ENCODE data around the gene GLB1L3.

Gene GLB1L3, protein sequence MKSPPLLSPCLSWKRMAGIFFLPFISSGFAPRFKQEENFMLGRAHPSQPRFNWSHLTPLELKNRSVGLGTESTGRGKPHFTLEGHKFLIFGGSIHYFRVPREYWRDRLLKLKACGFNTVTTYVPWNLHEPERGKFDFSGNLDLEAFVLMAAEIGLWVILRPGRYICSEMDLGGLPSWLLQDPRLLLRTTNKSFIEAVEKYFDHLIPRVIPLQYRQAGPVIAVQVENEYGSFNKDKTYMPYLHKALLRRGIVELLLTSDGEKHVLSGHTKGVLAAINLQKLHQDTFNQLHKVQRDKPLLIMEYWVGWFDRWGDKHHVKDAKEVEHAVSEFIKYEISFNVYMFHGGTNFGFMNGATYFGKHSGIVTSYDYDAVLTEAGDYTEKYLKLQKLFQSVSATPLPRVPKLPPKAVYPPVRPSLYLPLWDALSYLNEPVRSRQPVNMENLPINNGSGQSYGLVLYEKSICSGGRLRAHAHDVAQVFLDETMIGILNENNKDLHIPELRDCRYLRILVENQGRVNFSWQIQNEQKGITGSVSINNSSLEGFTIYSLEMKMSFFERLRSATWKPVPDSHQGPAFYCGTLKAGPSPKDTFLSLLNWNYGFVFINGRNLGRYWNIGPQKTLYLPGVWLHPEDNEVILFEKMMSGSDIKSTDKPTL

GRCh38 chr11:134275534-134276395 is at the start of gene GLB1L3:
Gene GLB1L3 (plus strand): TSS chr11:134276379. CDS start chr11:134276741, 362 bp downstream.
- no peak for FAIRE-seq

DNA sequence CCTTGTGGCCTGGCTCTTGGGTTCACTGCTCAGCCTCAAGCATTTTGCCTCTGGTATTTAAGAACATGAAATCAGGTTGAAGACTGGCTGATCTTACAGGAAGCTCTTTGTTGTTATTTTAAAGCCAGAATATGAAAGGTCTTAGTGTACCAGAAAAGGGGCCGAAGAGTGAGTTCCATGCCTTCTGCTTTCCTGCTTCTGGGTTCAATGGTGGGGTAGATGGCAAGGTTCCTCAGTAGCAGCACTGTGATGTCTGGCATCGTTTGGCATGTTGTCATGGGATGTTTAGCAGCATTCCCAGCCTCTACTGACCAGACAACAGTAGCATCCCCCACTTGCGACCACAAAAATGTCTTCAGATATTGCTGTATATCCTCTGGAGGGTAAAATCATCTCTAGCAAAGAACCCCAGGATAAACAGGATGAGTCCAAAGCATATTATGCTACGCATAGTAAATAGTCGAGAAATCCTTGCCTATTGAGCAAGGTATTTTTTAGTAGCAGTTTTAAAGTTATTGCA is 49.3 kb upstream of the GLB1L3 start:
- no peak for DNase-seq (ENCODE audit: insufficient read length, low spot score)
- FAIRE-seq, result no peak

More at GRCh38 chr11:134275534-134276395, at the start of gene GLB1L3:
- DNase-seq (ENCODE audit: insufficient read length, low spot score), result no peak

- FAIRE-seq (peak; percentile 97), DNase-seq (ENCODE audit: insufficient read length, low spot score) (peak; percentile 54)
Observed at GRCh38 chr11:134228625-134229024, 47.6 kb upstream of the GLB1L3 start.

DNA sequence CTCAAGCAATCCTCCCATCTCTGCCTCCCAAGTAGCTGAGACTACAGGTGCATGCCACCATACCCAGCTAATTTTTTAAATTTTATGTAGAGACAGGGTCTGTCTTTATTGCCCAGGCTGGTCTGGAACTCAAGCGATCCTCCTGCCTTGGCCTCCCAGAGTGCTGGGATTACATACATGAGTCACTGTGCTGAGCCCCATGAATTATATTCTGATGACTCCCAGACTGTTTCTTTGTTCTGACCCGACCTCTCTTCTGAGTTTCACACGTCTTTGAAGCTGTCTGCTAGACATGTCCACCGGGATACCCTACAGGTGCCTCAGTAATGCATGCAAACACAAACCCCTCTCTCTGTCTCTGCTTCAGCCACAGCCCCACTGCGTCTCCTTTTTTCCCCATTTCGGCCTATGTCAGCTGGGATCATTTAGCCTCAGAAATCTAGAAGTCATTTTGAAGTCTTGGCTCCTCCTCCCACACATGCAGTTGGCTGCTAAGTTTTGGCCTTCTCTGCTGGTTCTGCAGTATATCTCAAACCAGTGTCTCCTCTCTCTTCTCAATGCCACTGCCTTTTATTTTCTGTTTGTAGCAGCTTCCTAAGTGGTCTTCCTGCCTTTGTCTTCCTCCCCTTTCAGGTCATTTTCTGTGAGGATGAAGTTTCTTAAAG is 46.9 kb upstream of the GLB1L3 start:
- DNase-seq (ENCODE audit: insufficient read length, low spot score), result no peak
- FAIRE-seq, result no peak

DNA sequence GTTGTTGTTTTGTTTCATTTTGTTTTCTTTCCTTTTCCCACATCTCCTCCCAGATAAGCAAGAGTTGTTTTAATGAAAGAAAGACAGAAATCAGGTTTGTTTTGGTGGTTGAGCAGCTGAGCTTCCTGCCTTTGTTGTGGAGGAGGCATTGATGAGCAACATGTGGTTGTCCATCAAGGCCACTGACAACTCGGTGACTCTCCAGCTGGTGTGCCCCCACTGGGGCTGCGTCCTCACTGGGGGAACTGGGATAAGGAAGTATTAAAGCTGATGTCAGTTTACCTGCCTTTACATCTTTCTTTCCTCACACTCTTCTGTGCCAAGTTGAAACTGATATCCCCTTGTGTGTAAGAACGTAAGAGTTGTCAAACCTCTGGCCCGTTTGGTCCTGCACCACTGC is 45.8 kb upstream of the GLB1L3 start:
- DNase-seq (ENCODE audit: insufficient read length, low spot score), result no peak
- FAIRE-seq, result no peak

DNA sequence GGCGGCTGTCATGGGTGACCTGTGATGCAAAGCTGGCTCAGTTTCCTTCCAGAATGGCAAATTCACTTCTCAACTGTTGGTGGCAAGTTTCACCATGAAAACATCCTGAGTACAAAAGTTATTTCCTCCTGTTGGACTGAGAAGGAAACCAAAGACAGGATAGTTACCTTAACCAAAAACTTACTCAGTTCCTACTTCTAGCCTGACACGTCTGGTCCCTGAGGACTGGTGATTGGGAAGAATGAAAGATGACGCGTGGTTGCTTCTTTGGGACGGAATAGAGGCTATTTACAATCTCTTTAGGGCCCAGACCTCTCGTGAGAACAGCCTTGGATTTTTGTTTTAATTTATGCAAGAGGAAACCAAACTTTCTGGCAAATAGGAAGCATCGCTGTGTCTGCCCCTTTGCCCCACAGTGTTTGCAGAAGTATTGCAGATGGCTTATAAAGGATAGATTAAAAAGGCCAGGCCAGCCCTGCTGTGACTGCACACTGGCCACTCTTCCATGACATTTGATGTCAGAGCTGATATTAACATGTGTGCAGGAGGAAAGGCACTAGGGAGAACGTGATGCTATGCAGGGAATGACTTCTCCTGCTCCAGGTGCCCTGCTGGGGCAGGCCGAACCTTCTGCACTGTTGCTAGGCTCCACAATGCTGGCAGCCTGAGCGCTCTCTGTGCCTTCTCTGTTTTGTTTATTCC is 44.1 kb upstream of the GLB1L3 start:
- DNase-seq (ENCODE audit: insufficient read length, low spot score) (no peak), FAIRE-seq (peak; percentile 71)

GRCh38 chr11:134233729-134234179 is 42.4 kb upstream of the GLB1L3 start:
- FAIRE-seq (no peak), DNase-seq (ENCODE audit: insufficient read length, low spot score) (no peak)

- no peak for DNase-seq (ENCODE audit: insufficient read length, low spot score)
- FAIRE-seq, result no peak
Observed at GRCh38 chr11:134235399-134235798, 40.8 kb upstream of the GLB1L3 start.

- DNase-seq (ENCODE audit: insufficient read length, low spot score) (no peak), FAIRE-seq (no peak)
Observed at GRCh38 chr11:134236834-134237556, 39.2 kb upstream of the GLB1L3 start.

DNA sequence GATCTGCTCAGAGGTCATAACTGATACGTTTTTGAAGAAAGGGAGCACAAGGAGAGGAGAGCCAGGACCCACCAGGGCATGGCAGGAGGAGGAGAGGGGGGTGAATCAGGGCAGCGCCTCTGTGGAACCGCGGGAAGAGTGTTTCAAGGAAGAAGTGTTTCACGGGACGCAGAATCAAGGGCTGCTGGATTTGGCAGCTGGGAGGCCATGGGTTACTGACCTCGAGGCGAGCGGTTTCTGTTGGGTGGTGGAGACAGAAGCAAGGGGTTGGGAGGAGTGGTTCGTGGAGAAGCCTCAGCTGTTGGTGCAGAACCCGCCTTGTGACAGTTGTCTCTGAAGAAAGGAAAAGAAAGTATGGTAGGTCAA is 38.6 kb upstream of the GLB1L3 start:
- FAIRE-seq, result no peak
- DNase-seq (ENCODE audit: insufficient read length, low spot score), result no peak

GRCh38 chr11:134238956-134239355 is 37.2 kb upstream of the GLB1L3 start:
- FAIRE-seq (no peak), DNase-seq (ENCODE audit: insufficient read length, low spot score) (no peak)

- DNase-seq (ENCODE audit: insufficient read length, low spot score) (no peak), FAIRE-seq (no peak)
Observed at GRCh38 chr11:134240592-134240991, 35.6 kb upstream of the GLB1L3 start.

GRCh38 chr11:134242376-134242775 is 33.8 kb upstream of the GLB1L3 start:
- no peak for FAIRE-seq
- DNase-seq (ENCODE audit: insufficient read length, low spot score), result no peak

GRCh38 chr11:134243913-134244312 is 32.3 kb upstream of the GLB1L3 start:
- DNase-seq (ENCODE audit: insufficient read length, low spot score), result no peak
- FAIRE-seq, result no peak

- peak; percentile 23 for FAIRE-seq
Observed at GRCh38 chr11:134244593-134244992, 31.6 kb upstream of the GLB1L3 start.

GRCh38 chr11:134245434-134245833 is 30.7 kb upstream of the GLB1L3 start:
- DNase-seq (ENCODE audit: insufficient read length, low spot score) (no peak), FAIRE-seq (no peak)

More at GRCh38 chr11:134244593-134244992, 31.6 kb upstream of the GLB1L3 start:
- DNase-seq (ENCODE audit: insufficient read length, low spot score), result peak; percentile 28

DNA sequence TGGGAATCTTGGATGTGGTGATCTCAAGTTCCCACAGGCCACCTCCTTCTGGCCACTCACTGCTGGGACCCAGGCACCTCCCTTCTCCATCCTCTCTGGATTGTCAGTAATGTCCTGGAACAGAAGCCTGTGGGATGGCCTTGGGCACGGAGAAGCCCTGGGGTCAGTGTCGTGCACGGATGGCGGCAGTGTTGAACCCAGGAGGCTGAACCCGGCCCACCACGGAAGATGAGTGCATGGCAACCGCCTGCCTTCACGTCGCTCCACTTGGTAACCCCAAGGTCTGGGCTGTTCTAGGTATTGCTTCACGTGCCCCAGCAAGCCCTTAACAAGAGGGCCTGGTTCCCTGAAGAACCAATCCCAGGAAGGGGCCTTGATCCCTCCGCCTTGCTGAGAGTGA is 30.1 kb upstream of the GLB1L3 start:
- DNase-seq (ENCODE audit: insufficient read length, low spot score) (no peak), FAIRE-seq (no peak)

DNA sequence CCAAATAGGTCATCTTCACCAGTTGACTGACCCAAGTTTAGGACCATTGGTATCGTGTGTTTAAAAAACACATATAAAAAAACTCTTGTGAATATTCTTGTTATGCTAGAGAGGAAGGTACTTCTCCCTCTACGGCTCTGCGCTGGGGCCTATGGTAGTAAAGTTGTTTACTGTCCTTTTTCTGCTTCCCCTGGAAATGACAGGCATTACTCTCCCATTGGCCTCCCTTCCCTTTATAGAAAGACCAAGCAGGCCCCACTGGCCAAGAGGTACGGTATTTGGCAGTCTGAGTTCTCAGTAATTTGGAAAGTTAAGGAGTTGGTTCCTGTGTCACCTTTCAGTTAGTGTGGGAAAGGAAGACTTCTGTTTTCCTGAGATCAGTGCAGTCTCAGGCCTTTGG is 29.5 kb upstream of the GLB1L3 start:
- DNase-seq (ENCODE audit: insufficient read length, low spot score), result no peak

GRCh38 chr11:134248910-134249480 is 27.2 kb upstream of the GLB1L3 start:
- DNase-seq (ENCODE audit: insufficient read length, low spot score) (no peak), FAIRE-seq (no peak)

More for the DNA sequence above, 29.5 kb upstream of the GLB1L3 start:
- no peak for FAIRE-seq
